HCT116 (cell line): ENCODE results near the gene CTNNA1. TPM values are rescaled to one million over a fixed set of nuclear protein-coding genes. Genes with fewer than 3 reads are reported as not detected.

ENCODE experiments used
- ATAC-seq: fragments of 200-7000 bp; cut with Tn5 transposase; 2 replicates; pipeline ENCODE4 v1.9.1; 2020; ENCODE audit warnings: mild to moderate bottlenecking, moderate library complexity
- BruUV-seq: library from RNA; stranded (reverse); fragments of 400-500 nt; replicated peaks from 2 replicates; lab custom pipeline; 2021; lab: Mats Ljungman, UMichigan
- CTCF ChIA-PET: fragments of 300-600 bp; sonication (Branson Sonifier 250); formaldehyde crosslinking; loops from one replicate; lab custom pipeline; 2021; ENCODE audit warnings: antibody characterized with exemption; lab: Charles Lee
- POLR2A ChIA-PET: fragments of 300-600, 350-600 bp; sonication (Branson Sonifier 250); formaldehyde crosslinking; loops from one replicate; lab custom pipeline; 2021; ENCODE audit warnings: antibody characterized with exemption; lab: Charles Lee
- RAD21 ChIA-PET, 2 experiments: fragments of 300-600 bp; sonication (Branson Sonifier 250); formaldehyde crosslinking; loops; one replicate each; lab custom pipeline; 2023; ENCODE audit warnings: low total read pairs in 2 of 2; ENCODE audit not compliant: uncharacterized antibody in 2 of 2, unreplicated experiment in 2 of 2, low non-redundant PET in 1 of 2; lab: Charles Lee
- DNase-seq: peaks from one replicate; pipeline ENCODE4 v3.0.0-alpha.2; 2010; ENCODE audit warnings: low read depth, low spot score
- H2AFZ ChIP-seq: fragments of 200-600 bp; shearing (Covaris generic), sonication (generic); 2 replicates; pipeline ENCODE4 v1.6.1; 2017; ENCODE audit warnings: low read depth, mixed run types, mixed read lengths, antibody characterized with exemption, low read length; ENCODE audit not compliant: poor library complexity, severe bottlenecking
- H3K27ac ChIP-seq: 2 replicates; pipeline ENCODE4 v1.5.1; 2012; ENCODE audit warnings: low read depth, low read length
- H3K27me3 ChIP-seq: fragments of 200-600 bp; sonication (generic); 2 replicates; pipeline ENCODE4 v1.6.1; 2016; ENCODE audit warnings: mixed run types, low read length, mixed read lengths; ENCODE audit not compliant: insufficient read depth
- H3K36me3 ChIP-seq, 2 experiments: fragments of 200-500 bp in 1 of 2; fragments of 200-600 bp in 1 of 2; sonication (Bioruptor generic) in 1 of 2; sonication (generic) in 1 of 2; 2 replicates each; pipeline versions ENCODE4 v1.5.1 to v1.6.1; 2014 to 2016; ENCODE audit warnings: low read length in 2 of 2, inconsistent platforms in 1 of 2, mixed read lengths in 1 of 2, mixed run types in 1 of 2; ENCODE audit not compliant: insufficient read depth in 2 of 2, control insufficient read depth in 1 of 2
- H3K4me1 ChIP-seq, 2 experiments: fragments of 200-600 bp in 1 of 2; sonication (generic) in 1 of 2; 2 replicates each; pipeline versions ENCODE4 v1.5.1 to v1.6.1; 2012 to 2017; ENCODE audit warnings: low read length in 2 of 2, inconsistent platforms in 1 of 2, mild to moderate bottlenecking in 1 of 2, mixed read lengths in 1 of 2, mixed run types in 1 of 2, moderate library complexity in 1 of 2; ENCODE audit not compliant: insufficient read depth in 2 of 2, control insufficient read depth in 1 of 2
- H3K4me2 ChIP-seq: fragments of 200-600 bp; sonication (generic); 2 replicates; pipeline ENCODE4 v1.6.1; 2017; ENCODE audit warnings: mixed run types, low read length, mixed read lengths
- H3K4me3 ChIP-seq, 2 experiments: fragments of 200-600 bp in 1 of 2; sonication (generic) in 1 of 2; replicated peaks in 1 of 2; 2 replicates each; pipeline ENCODE4 v1.5.1; 2011 to 2016; ENCODE audit warnings: low read length in 2 of 2, control low read depth in 1 of 2, low read depth in 1 of 2, mild to moderate bottlenecking in 1 of 2, mixed read lengths in 1 of 2, mixed run types in 1 of 2
- H3K79me2 ChIP-seq: fragments of 200-600 bp; sonication (generic); 2 replicates; pipeline ENCODE4 v1.6.1; 2017; ENCODE audit warnings: mild to moderate bottlenecking, mixed run types, low read length, moderate library complexity, mixed read lengths; ENCODE audit not compliant: insufficient read depth
- H3K9ac ChIP-seq: fragments of 200-600 bp; sonication (generic); 2 replicates; pipeline ENCODE4 v1.6.1; 2016; ENCODE audit warnings: low read length, mixed read lengths
- H3K9me2 ChIP-seq: fragments of 200-600 bp; sonication (generic), shearing (Covaris generic); 2 replicates; pipeline ENCODE4 v1.6.1; 2017; ENCODE audit warnings: mixed run types, mild to moderate bottlenecking, moderate library complexity; ENCODE audit not compliant: insufficient read depth
- H3K9me3 ChIP-seq, 2 experiments: fragments of 200-500 bp in 1 of 2; fragments of 200-600 bp in 1 of 2; sonication (Bioruptor generic) in 1 of 2; sonication (generic) in 1 of 2; 2 replicates each; pipeline ENCODE4 v1.6.1; 2014 to 2017; ENCODE audit warnings: low read length in 2 of 2, mixed read lengths in 2 of 2, inconsistent platforms in 1 of 2, low read depth in 1 of 2, mild to moderate bottlenecking in 1 of 2, mixed run types in 1 of 2, moderate library complexity in 1 of 2; ENCODE audit not compliant: control insufficient read depth in 1 of 2, insufficient read depth in 1 of 2
- H4K20me1 ChIP-seq: fragments of 200-600 bp; sonication (generic), shearing (Covaris generic); 2 replicates; pipeline ENCODE4 v1.6.1; 2017; ENCODE audit warnings: mixed run types, mild to moderate bottlenecking, moderate library complexity; ENCODE audit not compliant: insufficient read depth
- ATF3 ChIP-seq: IDR thresholded peaks from 2 replicates; pipeline ENCODE4 v1.6.1; 2012
- CBX3 ChIP-seq: IDR thresholded peaks from 2 replicates; pipeline ENCODE4 v1.6.1; 2012; ENCODE audit warnings: low read depth
- FOSL1 ChIP-seq: IDR thresholded peaks from 2 replicates; pipeline ENCODE4 v1.6.1; 2012; ENCODE audit warnings: low read depth
- JUND ChIP-seq: IDR thresholded peaks from 2 replicates; pipeline ENCODE4 v1.6.1; 2012
- MAX ChIP-seq: IDR thresholded peaks from 2 replicates; pipeline ENCODE4 v1.6.1; 2012
- POLR2AphosphoS5 ChIP-seq: IDR thresholded peaks from 2 replicates; pipeline ENCODE4 v1.6.1; 2011; ENCODE audit warnings: mild to moderate bottlenecking, low read depth, low read length, moderate library complexity
- SIN3A ChIP-seq: IDR thresholded peaks from 2 replicates; pipeline ENCODE4 v1.6.1; 2012; ENCODE audit warnings: low read depth
- SRF ChIP-seq: IDR thresholded peaks from 2 replicates; pipeline ENCODE4 v1.6.1; 2012; ENCODE audit warnings: low read depth
- ZBTB33 ChIP-seq: IDR thresholded peaks from 2 replicates; pipeline ENCODE4 v1.6.1; 2011; ENCODE audit warnings: mild to moderate bottlenecking, low read length, moderate library complexity; ENCODE audit not compliant: insufficient replicate concordance; ENCODE audit errors: extremely low read depth
- ZNF274 ChIP-seq: fragments of 200-500 bp; sonication (Bioruptor generic); IDR thresholded peaks from 2 replicates; pipeline ENCODE4 v1.6.1; 2014; ENCODE audit warnings: mild to moderate bottlenecking, low read depth, low read length, inconsistent platforms
- intact Hi-C: fragments of 100-400 bp; cut with micrococcal nuclease; formaldehyde crosslinking; loops from 2 replicates; pipeline ENCODE4 v1.10.0; 2022
- total RNA-seq: library from RNA; stranded (reverse); gene quantifications from one replicate; pipeline ENCODE4 v1.2.1, GENCODE V29; 2021; ENCODE audit not compliant: unreplicated experiment

Gene CTNNA1
- total RNA-seq, 1 experiment from 2014 or later: 313 TPM

- no peaks in the 10 kb centered on the region for H4K20me1 ChIP-seq
- TF ChIP-seq MAX (no peak), ATF3 (no peak), ZNF274 (no peak), SRF (no peak), POLR2AphosphoS5 (no peak), JUND (no peak), SIN3A (no peak), CBX3 (no peak), FOSL1 (no peak), ZBTB33 (no peak)
- H3K9me2 ChIP-seq: no peaks in the 10 kb centered on the region
- H3K36me3 ChIP-seq: peaks cover 26 to 27% of the 10 kb centered on the region in 2 experiments
- ChIA-PET CTCF (no interaction called here), RAD21 (no interaction called here), POLR2A (interaction anchor here (0.6 kb wide), 1 partner anchor 403 kb away, joined by 8 read pairs; no protein-coding TSS in a partner anchor)
- no peaks in the 10 kb centered on the region for H3K4me1 ChIP-seq
- H3K27me3 ChIP-seq: no peaks in the 10 kb centered on the region
- no peak overlapping the region for H3K4me2 ChIP-seq
- no peaks in the 10 kb centered on the region for H3K79me2 ChIP-seq
- ATAC-seq (no peak), DNase-seq (no peak)
- no peak overlapping the region for H2AFZ ChIP-seq
- intact Hi-C loops: loop anchor here (5.0 to 10.0 kb wide), 2 partner anchors 293 to 330 kb away; no protein-coding TSS in a partner anchor
- no peaks in the 10 kb centered on the region for H3K9me3 ChIP-seq
- H3K27ac ChIP-seq: no peak overlapping the region
- H3K9ac ChIP-seq: no peak overlapping the region
- no peak overlapping the region for H3K4me3 ChIP-seq
- no TSS peak for BruUV-seq
Measured at GRCh38 chr5:138934971-138935370, 181.7 kb downstream of the CTNNA1 start.
